Esophagus (tissue), 2 donors: ENCODE measurements around the gene BEST3. TPM values are rescaled to one million over a fixed set of nuclear protein-coding genes. Genes with fewer than 3 reads are reported as not detected.

ENCODE experiments used
- H3K27ac ChIP-seq, 2 donors: one replicate each; pipeline ENCODE4 v1.5.1; 2013; ENCODE audit warnings: low read depth in 2 of 2, mild to moderate bottlenecking in 2 of 2, inconsistent platforms in 1 of 2, low read length in 1 of 2, moderate library complexity in 1 of 2
- H3K27me3 ChIP-seq, 2 donors: one replicate each; pipeline ENCODE4 v1.6.1; 2013; ENCODE audit warnings: low read length in 2 of 2, control low read depth in 1 of 2, mild to moderate bottlenecking in 1 of 2; ENCODE audit not compliant: insufficient read depth in 2 of 2, control insufficient read depth in 1 of 2
- H3K36me3 ChIP-seq, 2 donors: one replicate each; pipeline ENCODE4 v1.6.1; 2013; ENCODE audit warnings: low read length in 1 of 2; ENCODE audit not compliant: control insufficient read depth in 2 of 2, insufficient read depth in 2 of 2
- H3K4me1 ChIP-seq, 2 donors: one replicate each; pipeline ENCODE4 v1.6.1; 2013; ENCODE audit warnings: low read length in 1 of 2; ENCODE audit not compliant: control insufficient read depth in 2 of 2, insufficient read depth in 2 of 2
- H3K4me3 ChIP-seq, 2 donors: one replicate each; pipeline ENCODE4 v1.5.1; 2013; ENCODE audit warnings: low read length in 2 of 2, mild to moderate bottlenecking in 2 of 2, low read depth in 1 of 2, moderate library complexity in 1 of 2
- H3K9me3 ChIP-seq, 2 donors: one replicate each; pipeline ENCODE4 v1.6.1; 2013; ENCODE audit warnings: mild to moderate bottlenecking in 2 of 2, low read depth in 1 of 2, low read length in 1 of 2, moderate library complexity in 1 of 2; ENCODE audit not compliant: control insufficient read depth in 2 of 2, insufficient read depth in 1 of 2
- WGBS, 2 donors: extraction: QIAGEN DNeasy Blood & Tissue Kit; methylation state at CpG; one replicate each; pipeline ENCODE4 v1.1.7; 2013; 5-methylcytosine and 5-hydroxymethylcytosine counted together
- polyA plus RNA-seq, 2 donors: library from polyadenylated mRNA; stranded (reverse); fragments of 200-250 nt; gene quantifications; one replicate each; pipeline ENCODE4 v1.2.3, GENCODE V29; 2013
- donor health status: healthy with polysubstance abuse.
- donor health status: Bipolar disorder and iron deficiency.

The BEST3 gene
- polyA plus RNA-seq, 2 donors: not detected

GRCh38 chr12:69719336-69720316 lies 20.5 kb upstream of the BEST3 start:
- WGBS, 2 donors: 43 to 56% methylated on average over 1 of the region's 1 CpG
- Histone ChIP-seq H3K36me3 (no peaks in the 10 kb centered on the region), H3K27me3 (no peaks in the 10 kb centered on the region), H3K9me3 (no peaks in the 10 kb centered on the region), H3K4me1 (no peaks in the 10 kb centered on the region), H3K27ac (no peak overlapping the region), H3K4me3 (no peak overlapping the region)

DNA sequence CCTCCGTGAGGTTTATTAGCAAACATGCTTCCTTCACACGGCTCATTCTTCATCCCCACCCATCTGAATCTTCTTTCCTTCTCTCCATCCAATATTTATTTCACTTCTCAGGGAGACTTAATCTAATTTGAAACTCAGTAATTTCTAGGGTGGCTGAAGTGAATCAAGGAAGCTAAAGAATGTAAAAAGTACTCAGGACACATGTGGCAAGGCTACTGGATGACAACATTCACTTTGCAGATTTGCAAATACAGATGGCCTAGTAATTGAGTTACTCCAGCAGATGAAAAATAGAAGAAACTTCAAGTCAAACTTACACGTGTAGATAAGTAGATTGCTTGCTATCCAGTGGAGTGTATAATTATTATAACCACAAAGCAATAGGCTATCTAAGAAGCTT lies 15.4 kb upstream of the BEST3 start:
- Histone ChIP-seq H3K27me3 (no peaks in the 10 kb centered on the region), H3K27ac (no peak overlapping the region), H3K4me1 (no peaks in the 10 kb centered on the region), H3K36me3 (no peaks in the 10 kb centered on the region), H3K4me3 (no peak overlapping the region), H3K9me3 (no peaks in the 10 kb centered on the region)
- whole genome bisulfite sequencing, 2 donors: 76 to 80% methylated on average over 3 of the region's 3 CpGs

GRCh38 chr12:69712826-69713225 lies 13.7 kb upstream of the BEST3 start:
- Histone ChIP-seq H3K4me3 (no peak overlapping the region), H3K36me3 (no peaks in the 10 kb centered on the region), H3K4me1 (no peaks in the 10 kb centered on the region), H3K9me3 (no peaks in the 10 kb centered on the region), H3K27me3 (no peaks in the 10 kb centered on the region), H3K27ac (no peak overlapping the region)
- 98% methylated on average over 2 of the region's 2 CpGs for WGBS, 2 donors

DNA sequence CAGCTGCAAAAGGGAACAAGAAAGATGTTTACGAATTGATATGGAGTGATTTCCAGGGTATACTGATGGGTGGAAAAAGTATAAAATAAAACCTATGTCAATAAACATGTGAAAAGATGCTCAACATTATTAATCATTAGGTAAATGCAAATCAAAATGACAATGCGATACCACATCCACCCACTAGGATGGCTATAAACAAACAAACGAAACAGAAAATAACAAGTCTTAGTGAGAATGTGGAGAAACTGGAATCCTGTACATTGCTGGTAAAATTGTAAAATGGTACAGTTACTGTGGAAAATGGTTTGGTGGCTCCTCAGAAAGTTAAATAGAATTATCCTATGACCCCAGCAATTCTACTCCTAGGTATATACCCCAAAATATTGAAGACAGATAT lies 9.5 kb upstream of the BEST3 start:
- no peaks in the 10 kb centered on the region for H3K36me3 ChIP-seq
- no peaks in the 10 kb centered on the region for H3K27me3 ChIP-seq
- H3K4me3 ChIP-seq: no peak overlapping the region
- H3K9me3 ChIP-seq: no peaks in the 10 kb centered on the region
- no peak overlapping the region for H3K27ac ChIP-seq
- H3K4me1 ChIP-seq: no peaks in the 10 kb centered on the region
- WGBS, 2 donors: 90 to 94% methylated on average over 3 of the region's 3 CpGs

DNA sequence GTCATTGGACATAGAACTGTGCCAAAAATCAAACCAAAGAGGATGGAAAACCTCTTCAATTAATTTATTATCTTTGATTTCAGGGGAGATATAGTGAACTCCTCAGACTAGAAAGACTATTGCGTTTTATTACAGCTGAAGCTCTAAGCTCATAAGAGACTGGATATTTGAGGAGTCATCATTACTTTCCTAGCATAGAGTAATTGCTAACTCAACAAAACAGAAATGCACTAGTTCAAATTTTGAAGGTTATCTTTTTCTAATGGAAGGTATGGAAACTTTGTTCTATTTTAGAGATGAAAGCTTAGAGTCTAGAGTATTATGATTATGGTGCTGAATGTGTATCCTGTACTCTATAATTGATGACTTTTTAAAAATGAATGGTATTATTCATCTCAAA lies 5.3 kb upstream of the BEST3 start:
- no peaks in the 10 kb centered on the region for H3K4me1 ChIP-seq
- H3K9me3 ChIP-seq: no peaks in the 10 kb centered on the region
- WGBS, 2 donors: 0% methylated on average over 1 of the region's 1 CpG
- no peaks in the 10 kb centered on the region for H3K36me3 ChIP-seq
- no peak overlapping the region for H3K4me3 ChIP-seq
- H3K27ac ChIP-seq: no peak overlapping the region
- no peaks in the 10 kb centered on the region for H3K27me3 ChIP-seq

DNA sequence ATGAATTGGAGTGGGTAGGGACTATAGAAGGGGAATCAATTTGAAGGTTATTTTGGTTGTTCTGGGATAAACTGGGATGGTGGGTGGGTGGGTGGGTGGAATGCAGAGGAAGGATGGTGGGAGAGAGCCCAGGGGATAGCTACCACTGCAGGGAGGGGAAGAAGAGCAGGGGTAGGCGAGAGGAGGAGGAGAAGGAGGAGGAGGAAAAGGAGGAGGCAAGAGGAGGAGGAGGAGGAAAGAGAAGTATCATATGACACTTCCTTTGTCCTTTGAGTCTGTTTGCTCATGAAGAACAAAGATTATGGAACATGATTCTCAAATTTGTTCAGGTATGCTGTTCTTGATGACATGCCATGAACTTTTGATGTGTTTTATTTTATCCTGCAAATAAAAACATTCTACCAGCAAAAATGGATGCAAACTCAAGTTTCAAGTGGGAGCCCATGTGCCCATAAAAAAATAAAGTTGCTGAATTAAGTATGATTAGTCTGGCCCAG lies 4.1 kb upstream of the BEST3 start:
- H3K27me3 ChIP-seq: no peaks in the 10 kb centered on the region
- no peaks in the 10 kb centered on the region for H3K4me1 ChIP-seq
- H3K9me3 ChIP-seq: no peaks in the 10 kb centered on the region
- H3K27ac ChIP-seq: no peak overlapping the region
- H3K4me3 ChIP-seq: no peak overlapping the region
- no peaks in the 10 kb centered on the region for H3K36me3 ChIP-seq
- WGBS, 2 donors: 42 to 66% methylated on average over 1 of the region's 1 CpG

DNA sequence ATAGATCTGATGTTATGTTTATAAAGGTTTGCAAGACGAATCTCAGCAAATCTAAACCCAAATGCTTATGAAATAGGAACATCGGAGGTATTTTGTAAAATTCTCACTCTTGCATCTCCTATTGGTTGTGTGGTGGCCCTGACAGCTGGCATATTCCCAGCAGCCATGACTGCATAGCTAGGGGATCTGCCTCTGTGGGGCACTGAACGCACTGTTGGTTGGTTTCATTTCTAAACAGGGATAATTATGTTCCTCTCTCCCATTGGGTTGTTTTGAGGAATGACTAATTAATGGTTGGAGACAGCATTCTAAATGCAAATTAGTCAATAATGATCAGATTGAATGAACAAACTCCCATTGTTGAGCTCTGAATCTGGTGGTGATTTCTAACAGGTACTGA lies 2.7 kb upstream of the BEST3 start:
- no peak overlapping the region for H3K27ac ChIP-seq
- no peak overlapping the region for H3K4me3 ChIP-seq
- no peaks in the 10 kb centered on the region for H3K36me3 ChIP-seq
- no peaks in the 10 kb centered on the region for H3K4me1 ChIP-seq
- 85 to 87% methylated on average over 3 of the region's 3 CpGs for WGBS, 2 donors
- H3K9me3 ChIP-seq: no peaks in the 10 kb centered on the region
- no peaks in the 10 kb centered on the region for H3K27me3 ChIP-seq

DNA sequence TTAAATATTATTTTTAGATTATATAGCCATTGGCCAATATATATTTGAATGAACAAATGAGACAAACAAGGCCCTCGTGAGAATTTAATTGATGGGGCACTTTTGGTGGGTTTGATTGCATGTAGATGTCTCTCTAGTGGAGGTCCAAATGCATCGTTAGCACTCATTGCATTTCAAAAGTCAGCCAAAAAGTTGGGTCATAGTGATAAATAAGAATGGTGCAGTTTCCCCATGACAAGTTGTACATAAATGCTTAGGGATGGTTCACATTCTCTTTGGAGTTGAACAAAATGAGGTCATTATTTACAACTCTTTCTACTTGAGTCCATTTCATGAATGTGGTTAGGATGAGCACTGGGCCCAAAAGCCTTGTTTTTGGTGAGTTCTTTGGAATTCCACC lies 1.0 kb downstream of the BEST3 start:
- H3K27ac ChIP-seq: no peak overlapping the region

DNA sequence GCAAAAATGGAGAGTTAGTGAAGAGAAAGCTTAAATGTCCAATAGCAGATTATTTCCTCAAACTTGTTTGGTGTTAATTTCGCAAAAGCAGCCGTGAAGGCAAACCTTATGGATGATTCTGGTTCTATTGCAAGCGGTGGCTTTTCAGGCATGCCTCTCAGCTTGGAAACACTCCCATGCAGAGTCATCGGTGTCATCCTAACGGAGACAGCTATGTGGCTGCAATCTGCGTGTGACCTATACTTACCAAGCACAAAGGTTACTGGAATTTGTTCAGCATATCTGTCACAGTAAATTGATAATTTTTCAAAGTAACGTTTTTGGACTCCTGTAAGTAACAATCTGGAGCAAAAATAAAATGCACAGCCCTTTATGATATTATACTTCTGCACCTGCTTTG lies 5.0 kb downstream of the BEST3 start:
- H3K9me3 ChIP-seq: no peaks in the 10 kb centered on the region
- H3K4me3 ChIP-seq: no peak overlapping the region
- H3K27me3 ChIP-seq: no peaks in the 10 kb centered on the region
- H3K4me1 ChIP-seq: no peaks in the 10 kb centered on the region
- WGBS, 2 donors: 67 to 83% methylated on average over 7 of the region's 7 CpGs
- H3K36me3 ChIP-seq: no peaks in the 10 kb centered on the region
- no peak overlapping the region for H3K27ac ChIP-seq

More for the DNA sequence above, 1.0 kb downstream of the BEST3 start:
- Histone ChIP-seq H3K4me1 (no peaks in the 10 kb centered on the region), H3K4me3 (no peak overlapping the region), H3K9me3 (no peaks in the 10 kb centered on the region), H3K36me3 (no peaks in the 10 kb centered on the region), H3K27me3 (no peaks in the 10 kb centered on the region)
- WGBS, 2 donors: 79 to 85% methylated on average over 2 of the region's 2 CpGs

GRCh38 chr12:69689638-69690037 lies 9.5 kb downstream of the BEST3 start:
- H3K27me3 ChIP-seq: no peaks in the 10 kb centered on the region
- 72 to 82% methylated on average over 2 of the region's 2 CpGs for WGBS, 2 donors
- H3K36me3 ChIP-seq: no peaks in the 10 kb centered on the region
- H3K27ac ChIP-seq: no peak overlapping the region
- H3K4me3 ChIP-seq: no peak overlapping the region
- H3K9me3 ChIP-seq: no peaks in the 10 kb centered on the region
- peaks cover 0 to 2% of the 10 kb centered on the region in 2 donors for H3K4me1 ChIP-seq
